Vagina (tissue), 2 donors: ENCODE measurements around the gene HMCN2.

ENCODE experiments used
- POLR2A ChIP-seq, 2 donors: fragments of 450-650 bp; IDR thresholded peaks; one replicate each; pipeline ENCODE4 v1.6.1; 2017; ENCODE audit warnings: antibody characterized with exemption in 2 of 2, mild to moderate bottlenecking in 2 of 2, moderate library complexity in 2 of 2
- TF ChIP-seq, protein P1 (sequence below), 3 experiments: fragments of 450-650 bp in 2 of 3; fragments of 200-600 bp in 1 of 3; sonication (generic) in 1 of 3; IDR thresholded peaks; one replicate each; pipeline ENCODE4 v1.5.1; 2017 to 2019; ENCODE audit warnings: antibody characterized with exemption in 3 of 3, mild to moderate bottlenecking in 2 of 3, moderate library complexity in 2 of 3

DNA sequence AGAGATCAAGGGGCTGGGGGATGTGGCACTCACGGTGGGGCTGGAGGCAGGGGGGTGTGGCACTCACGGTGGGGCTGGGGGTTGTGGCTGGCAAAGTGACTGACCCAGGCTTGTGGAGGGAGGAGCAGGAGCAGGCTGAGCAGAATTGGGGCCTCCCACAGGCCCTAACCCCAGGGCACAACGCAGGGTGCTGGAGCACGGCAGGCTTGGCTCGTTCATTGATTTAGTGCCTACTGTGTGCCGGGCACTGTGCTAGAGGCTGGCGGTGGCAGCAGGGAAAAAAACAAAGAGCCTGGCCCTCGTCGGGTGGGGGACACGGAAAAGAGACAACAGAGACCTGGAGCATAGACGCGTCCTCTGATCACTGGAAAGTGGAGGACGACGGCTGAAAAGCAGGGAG is 80.9 kb downstream of the HMCN2 start:
- TF ChIP-seq POLR2A (IDR thresholded peaks at IDR 0.05) = no peak
- TF ChIP-seq, protein P1, sequence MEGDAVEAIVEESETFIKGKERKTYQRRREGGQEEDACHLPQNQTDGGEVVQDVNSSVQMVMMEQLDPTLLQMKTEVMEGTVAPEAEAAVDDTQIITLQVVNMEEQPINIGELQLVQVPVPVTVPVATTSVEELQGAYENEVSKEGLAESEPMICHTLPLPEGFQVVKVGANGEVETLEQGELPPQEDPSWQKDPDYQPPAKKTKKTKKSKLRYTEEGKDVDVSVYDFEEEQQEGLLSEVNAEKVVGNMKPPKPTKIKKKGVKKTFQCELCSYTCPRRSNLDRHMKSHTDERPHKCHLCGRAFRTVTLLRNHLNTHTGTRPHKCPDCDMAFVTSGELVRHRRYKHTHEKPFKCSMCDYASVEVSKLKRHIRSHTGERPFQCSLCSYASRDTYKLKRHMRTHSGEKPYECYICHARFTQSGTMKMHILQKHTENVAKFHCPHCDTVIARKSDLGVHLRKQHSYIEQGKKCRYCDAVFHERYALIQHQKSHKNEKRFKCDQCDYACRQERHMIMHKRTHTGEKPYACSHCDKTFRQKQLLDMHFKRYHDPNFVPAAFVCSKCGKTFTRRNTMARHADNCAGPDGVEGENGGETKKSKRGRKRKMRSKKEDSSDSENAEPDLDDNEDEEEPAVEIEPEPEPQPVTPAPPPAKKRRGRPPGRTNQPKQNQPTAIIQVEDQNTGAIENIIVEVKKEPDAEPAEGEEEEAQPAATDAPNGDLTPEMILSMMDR (IDR thresholded peaks at IDR 0.05) = no peak
